K562 (cell line): ENCODE data around the gene MKRN3. TPM values are rescaled to one million over a fixed set of nuclear protein-coding genes. Genes with fewer than 3 reads are reported as not detected.

ENCODE experiments used
- NCOA1 ChIP-seq: fragments of 450-650 bp; IDR thresholded peaks from 2 replicates; pipeline ENCODE4 v1.6.1; 2016; ENCODE audit warnings: low read depth
- polyA plus RNA-seq, 8 experiments: library from polyadenylated mRNA; depleted of rRNA in 4 of 8; stranded (reverse) in 5 of 8; unstranded in 3 of 8; fragments of >200 nt; fragmentation: Nextera tagmentation in 2 of 8; fragmentation: Illumina TruSeq in 1 of 8; extraction: Ambion mirVana in 2 of 8; extraction: Trizol in 1 of 8; gene quantifications; 2 replicates each; pipeline versions ENCODE4 v1.2.1 to v1.2.3, GENCODE V29; 2011 to 2014; ENCODE audit warnings: inconsistent platforms in 1 of 8, missing spikeins in 1 of 8
- total RNA-seq, 7 experiments: library from RNA; depleted of rRNA in 6 of 7; stranded (reverse); fragments of >200 nt in 6 of 7; fragmentation: Illumina TruSeq in 2 of 7; extraction: Trizol in 2 of 7; gene quantifications; 2 replicates each; pipeline versions ENCODE4 v1.2.1 to v1.2.3, GENCODE V29; 2011 to 2021; ENCODE audit warnings: low replicate concordance in 1 of 7
- TF ChIP-seq, protein P1 (sequence below): sonication (generic); formaldehyde crosslinking; IDR thresholded peaks from 2 replicates; pipeline ENCODE4 v1.8.0; 2022; ENCODE audit warnings: mild to moderate bottlenecking, missing genetic modification reagents, borderline replicate concordance
- TF ChIP-seq, protein P2 (sequence below): sonication (generic); formaldehyde crosslinking; IDR thresholded peaks from 2 replicates; pipeline ENCODE4 v1.8.0; 2023; ENCODE audit warnings: missing genetic modification reagents, mild to moderate bottlenecking, borderline replicate concordance

The MKRN3 gene
- total and polyA plus RNA-seq, 9 of the 15 experiments (the other 6 are each of a cell fraction or from before 2014, with no cell fraction given): 6.5 to 33.4 (median 25.1) TPM

DNA sequence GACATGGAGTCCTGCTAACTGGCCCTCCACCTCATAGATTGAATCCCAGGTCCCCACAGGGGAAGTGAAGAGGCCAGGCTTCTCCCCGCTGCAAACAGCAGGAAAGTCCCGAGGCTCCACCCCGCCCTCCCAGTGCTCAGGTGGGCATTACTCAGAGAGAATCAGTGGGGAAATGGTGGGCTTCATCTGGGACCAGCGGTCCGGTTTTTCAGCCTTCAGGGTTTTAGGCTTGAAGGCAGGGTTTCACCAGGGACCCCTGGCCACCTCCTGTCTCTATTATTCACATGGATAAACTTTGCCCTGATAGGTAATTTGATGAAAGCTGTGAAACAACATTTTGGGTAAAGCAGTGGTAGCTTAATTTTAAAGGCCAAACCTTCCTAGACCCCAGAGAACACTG lies 31.3 kb downstream of the MKRN3 start (continued):
- TF ChIP-seq, protein P1, sequence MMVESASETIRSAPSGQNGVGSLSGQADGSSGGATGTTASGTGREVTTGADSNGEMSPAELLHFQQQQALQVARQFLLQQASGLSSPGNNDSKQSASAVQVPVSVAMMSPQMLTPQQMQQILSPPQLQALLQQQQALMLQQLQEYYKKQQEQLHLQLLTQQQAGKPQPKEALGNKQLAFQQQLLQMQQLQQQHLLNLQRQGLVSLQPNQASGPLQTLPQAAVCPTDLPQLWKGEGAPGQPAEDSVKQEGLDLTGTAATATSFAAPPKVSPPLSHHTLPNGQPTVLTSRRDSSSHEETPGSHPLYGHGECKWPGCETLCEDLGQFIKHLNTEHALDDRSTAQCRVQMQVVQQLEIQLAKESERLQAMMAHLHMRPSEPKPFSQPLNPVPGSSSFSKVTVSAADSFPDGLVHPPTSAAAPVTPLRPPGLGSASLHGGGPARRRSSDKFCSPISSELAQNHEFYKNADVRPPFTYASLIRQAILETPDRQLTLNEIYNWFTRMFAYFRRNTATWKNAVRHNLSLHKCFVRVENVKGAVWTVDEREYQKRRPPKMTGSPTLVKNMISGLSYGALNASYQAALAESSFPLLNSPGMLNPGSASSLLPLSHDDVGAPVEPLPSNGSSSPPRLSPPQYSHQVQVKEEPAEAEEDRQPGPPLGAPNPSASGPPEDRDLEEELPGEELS (CRISPR knock-in tag): no peak
- no peak for TF ChIP-seq NCOA1
- TF ChIP-seq, protein P2, sequence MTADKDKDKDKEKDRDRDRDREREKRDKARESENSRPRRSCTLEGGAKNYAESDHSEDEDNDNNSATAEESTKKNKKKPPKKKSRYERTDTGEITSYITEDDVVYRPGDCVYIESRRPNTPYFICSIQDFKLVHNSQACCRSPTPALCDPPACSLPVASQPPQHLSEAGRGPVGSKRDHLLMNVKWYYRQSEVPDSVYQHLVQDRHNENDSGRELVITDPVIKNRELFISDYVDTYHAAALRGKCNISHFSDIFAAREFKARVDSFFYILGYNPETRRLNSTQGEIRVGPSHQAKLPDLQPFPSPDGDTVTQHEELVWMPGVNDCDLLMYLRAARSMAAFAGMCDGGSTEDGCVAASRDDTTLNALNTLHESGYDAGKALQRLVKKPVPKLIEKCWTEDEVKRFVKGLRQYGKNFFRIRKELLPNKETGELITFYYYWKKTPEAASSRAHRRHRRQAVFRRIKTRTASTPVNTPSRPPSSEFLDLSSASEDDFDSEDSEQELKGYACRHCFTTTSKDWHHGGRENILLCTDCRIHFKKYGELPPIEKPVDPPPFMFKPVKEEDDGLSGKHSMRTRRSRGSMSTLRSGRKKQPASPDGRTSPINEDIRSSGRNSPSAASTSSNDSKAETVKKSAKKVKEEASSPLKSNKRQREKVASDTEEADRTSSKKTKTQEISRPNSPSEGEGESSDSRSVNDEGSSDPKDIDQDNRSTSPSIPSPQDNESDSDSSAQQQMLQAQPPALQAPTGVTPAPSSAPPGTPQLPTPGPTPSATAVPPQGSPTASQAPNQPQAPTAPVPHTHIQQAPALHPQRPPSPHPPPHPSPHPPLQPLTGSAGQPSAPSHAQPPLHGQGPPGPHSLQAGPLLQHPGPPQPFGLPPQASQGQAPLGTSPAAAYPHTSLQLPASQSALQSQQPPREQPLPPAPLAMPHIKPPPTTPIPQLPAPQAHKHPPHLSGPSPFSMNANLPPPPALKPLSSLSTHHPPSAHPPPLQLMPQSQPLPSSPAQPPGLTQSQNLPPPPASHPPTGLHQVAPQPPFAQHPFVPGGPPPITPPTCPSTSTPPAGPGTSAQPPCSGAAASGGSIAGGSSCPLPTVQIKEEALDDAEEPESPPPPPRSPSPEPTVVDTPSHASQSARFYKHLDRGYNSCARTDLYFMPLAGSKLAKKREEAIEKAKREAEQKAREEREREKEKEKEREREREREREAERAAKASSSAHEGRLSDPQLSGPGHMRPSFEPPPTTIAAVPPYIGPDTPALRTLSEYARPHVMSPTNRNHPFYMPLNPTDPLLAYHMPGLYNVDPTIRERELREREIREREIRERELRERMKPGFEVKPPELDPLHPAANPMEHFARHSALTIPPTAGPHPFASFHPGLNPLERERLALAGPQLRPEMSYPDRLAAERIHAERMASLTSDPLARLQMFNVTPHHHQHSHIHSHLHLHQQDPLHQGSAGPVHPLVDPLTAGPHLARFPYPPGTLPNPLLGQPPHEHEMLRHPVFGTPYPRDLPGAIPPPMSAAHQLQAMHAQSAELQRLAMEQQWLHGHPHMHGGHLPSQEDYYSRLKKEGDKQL: no peak
